Tibial nerve (tissue), 4 donors: Measurements from ENCODE around the gene ACOT11.

ENCODE experiments used
- CTCF ChIP-seq, 5 experiments: fragments of 200-600 bp in 3 of 5; fragments of 450-650 bp in 2 of 5; sonication (generic) in 3 of 5; IDR thresholded peaks; one replicate each; pipeline ENCODE4 v1.5.1; 2016 to 2019; ENCODE audit warnings: antibody characterized with exemption in 5 of 5, mild to moderate bottlenecking in 3 of 5, moderate library complexity in 2 of 5
- EP300 ChIP-seq, 2 donors: sonication (generic); formaldehyde crosslinking; IDR thresholded peaks; one replicate each; pipeline ENCODE4 v1.6.1; 2017; ENCODE audit warnings: antibody characterized with exemption in 2 of 2, mild to moderate bottlenecking in 1 of 2
- POLR2A ChIP-seq, 2 donors: fragments of 450-650 bp; IDR thresholded peaks; one replicate each; pipeline ENCODE4 v1.6.1; 2017; ENCODE audit warnings: antibody characterized with exemption in 2 of 2, mild to moderate bottlenecking in 2 of 2, moderate library complexity in 2 of 2

GRCh38 chr1:54583307-54583686 lies 35.3 kb downstream of the ACOT11 start:
- TF ChIP-seq CTCF (IDR thresholded peaks at IDR 0.05) (no peak), EP300 (IDR thresholded peaks at IDR 0.05) (no peak), POLR2A (IDR thresholded peaks at IDR 0.05) (no peak)
